DMS 273 treated with DMSO at 0.1 percent for 48 hours (cell line): ENCODE measurements around the gene PPFIBP2.

Source experiments
- DNase-seq: peaks from one replicate; lab custom pipeline; 2025; lab: John Stamatoyannopoulos, UW

The PPFIBP2 gene

GRCh38 chr11:7513234-7514098 lies at the start of gene PPFIBP2:
Gene PPFIBP2 (plus strand): TSS chr11:7513999. CDS start chr11:7549476, 35,477 bp downstream.
- no peak for DNase-seq

GRCh38 chr11:7467652-7468051 lies 46.1 kb upstream of the PPFIBP2 start:
- no peak for DNase-seq

- no peak for DNase-seq
Measured at GRCh38 chr11:7469351-7469865, 44.4 kb upstream of the PPFIBP2 start.

GRCh38 chr11:7471071-7471470 lies 42.7 kb upstream of the PPFIBP2 start:
- DNase-seq = no peak

- DNase-seq = no peak
Measured at GRCh38 chr11:7473717-7474116, 40.1 kb upstream of the PPFIBP2 start.

GRCh38 chr11:7480113-7480512 lies 33.7 kb upstream of the PPFIBP2 start:
- no peak for DNase-seq

GRCh38 chr11:7484131-7484530 lies 29.7 kb upstream of the PPFIBP2 start:
- DNase-seq = no peak

- no peak for DNase-seq
Measured at GRCh38 chr11:7484645-7485044, 29.2 kb upstream of the PPFIBP2 start.

GRCh38 chr11:7485186-7486097 lies 28.4 kb upstream of the PPFIBP2 start, which contains the start of gene OLFML1:
Gene OLFML1 (plus strand): TSS chr11:7485506. CDS start chr11:7485876, 370 bp downstream.
- no peak for DNase-seq

GRCh38 chr11:7486098-7486780 lies 27.6 kb upstream of the PPFIBP2 start:
- no peak for DNase-seq

GRCh38 chr11:7486781-7487140 lies 27.0 kb upstream of the PPFIBP2 start:
- no peak for DNase-seq

GRCh38 chr11:7487360-7487759 lies 26.4 kb upstream of the PPFIBP2 start:
- no peak for DNase-seq

- no peak for DNase-seq
Measured at GRCh38 chr11:7488681-7489080, 25.1 kb upstream of the PPFIBP2 start.

GRCh38 chr11:7489376-7489775 lies 24.4 kb upstream of the PPFIBP2 start:
- DNase-seq = no peak

- DNase-seq = no peak
Measured at GRCh38 chr11:7490054-7490453, 23.7 kb upstream of the PPFIBP2 start.

- no peak for DNase-seq
Measured at GRCh38 chr11:7490535-7490934, 23.3 kb upstream of the PPFIBP2 start.

- DNase-seq = no peak
Measured at GRCh38 chr11:7492253-7492652, 21.5 kb upstream of the PPFIBP2 start.

- no peak for DNase-seq
Measured at GRCh38 chr11:7493670-7494069, 20.1 kb upstream of the PPFIBP2 start.

GRCh38 chr11:7494086-7494745 lies 19.6 kb upstream of the PPFIBP2 start:
- no peak for DNase-seq

- DNase-seq = no peak
Measured at GRCh38 chr11:7495882-7496551, 17.8 kb upstream of the PPFIBP2 start.

GRCh38 chr11:7498193-7498592 lies 15.6 kb upstream of the PPFIBP2 start:
- DNase-seq = no peak
